Neuronal stem cell (in vitro differentiated cells): ENCODE results near the gene DIPK1C.

Experiments used
- DNase-seq: peaks from one replicate; pipeline ENCODE4 v3.0.0-alpha.2; 2013; ENCODE audit warnings: low spot score
- H2AFZ ChIP-seq: one replicate; pipeline ENCODE4 v1.6.1; 2013; ENCODE audit warnings: mild to moderate bottlenecking, low read length, inconsistent platforms
- H2AK5ac ChIP-seq: 2 replicates; pipeline ENCODE4 v1.6.1; 2013; ENCODE audit warnings: low read depth, mild to moderate bottlenecking, inconsistent platforms, low read length, moderate library complexity, mixed read lengths
- H2BK120ac ChIP-seq: 2 replicates; pipeline ENCODE4 v1.6.1; 2013; ENCODE audit warnings: low read depth, mild to moderate bottlenecking, inconsistent platforms, low read length, moderate library complexity, mixed read lengths
- H2BK12ac ChIP-seq: one replicate; pipeline ENCODE4 v1.6.1; 2013; ENCODE audit warnings: low read length, inconsistent platforms
- H2BK15ac ChIP-seq: 2 replicates; pipeline ENCODE4 v1.6.1; 2013; ENCODE audit warnings: mild to moderate bottlenecking, low read length, inconsistent platforms, mixed read lengths
- H2BK5ac ChIP-seq: one replicate; pipeline ENCODE4 v1.6.1; 2013; ENCODE audit warnings: inconsistent platforms, mild to moderate bottlenecking, low read length, moderate library complexity
- H3K14ac ChIP-seq: one replicate; pipeline ENCODE4 v1.6.1; 2013; ENCODE audit warnings: low read length, inconsistent platforms
- H3K18ac ChIP-seq: 2 replicates; pipeline ENCODE4 v1.6.1; 2013; ENCODE audit warnings: low read length, inconsistent platforms
- H3K23ac ChIP-seq: 2 replicates; pipeline ENCODE4 v1.6.1; 2013; ENCODE audit warnings: low read depth, mild to moderate bottlenecking, mixed read lengths, low read length, inconsistent platforms; ENCODE audit not compliant: poor library complexity
- H3K27ac ChIP-seq: replicated peaks from 3 replicates; pipeline ENCODE4 v1.5.1; 2013; ENCODE audit warnings: low read length, inconsistent platforms
- H3K27me3 ChIP-seq, 3 experiments: 2 replicates each; pipeline ENCODE4 v1.6.1; 2013; ENCODE audit warnings: low read length in 3 of 3, mild to moderate bottlenecking in 2 of 3, inconsistent platforms in 1 of 3, low read depth in 1 of 3, mixed read lengths in 1 of 3, moderate library complexity in 1 of 3; ENCODE audit not compliant: control insufficient read depth in 3 of 3, insufficient read depth in 3 of 3
- H3K36me3 ChIP-seq, 2 donors: replicated peaks in 1 of 2; 2 replicates each; pipeline ENCODE4 v1.6.1; 2013; ENCODE audit warnings: low read length in 2 of 2; ENCODE audit not compliant: control insufficient read depth in 2 of 2, insufficient read depth in 2 of 2
- H3K4ac ChIP-seq: 2 replicates; pipeline ENCODE4 v1.6.1; 2013; ENCODE audit warnings: inconsistent platforms, mild to moderate bottlenecking, low read length, moderate library complexity
- H3K4me1 ChIP-seq, 2 donors: 1 replicate in 1 of 2; 2 replicates in 1 of 2; pipeline ENCODE4 v1.6.1; 2013; ENCODE audit warnings: low read length in 2 of 2, low read depth in 1 of 2; ENCODE audit not compliant: control insufficient read depth in 2 of 2, insufficient read depth in 1 of 2
- H3K4me2 ChIP-seq: one replicate; pipeline ENCODE4 v1.6.1; 2013; ENCODE audit warnings: mild to moderate bottlenecking, low read length, inconsistent platforms; ENCODE audit not compliant: insufficient read depth, poor library complexity, severe bottlenecking
- H3K4me3 ChIP-seq, 2 donors: 2 replicates each; pipeline ENCODE4 v1.5.1; 2013; ENCODE audit warnings: low read length in 2 of 2, mild to moderate bottlenecking in 2 of 2, inconsistent platforms in 1 of 2, moderate library complexity in 1 of 2
- H3K79me1 ChIP-seq: one replicate; pipeline ENCODE4 v1.6.1; 2013; ENCODE audit warnings: low read depth, mild to moderate bottlenecking, inconsistent platforms, low read length, moderate library complexity
- H3K9ac ChIP-seq: one replicate; pipeline ENCODE4 v1.6.1; 2013; ENCODE audit warnings: mild to moderate bottlenecking, low read depth, low read length, inconsistent platforms; ENCODE audit not compliant: poor library complexity
- H3K9me3 ChIP-seq, 2 donors: replicated peaks in 1 of 2; 2 replicates each; pipeline versions ENCODE3 to v1.6.1; 2013; ENCODE audit warnings: low read length in 2 of 2, mild to moderate bottlenecking in 2 of 2, inconsistent platforms in 1 of 2, low read depth in 1 of 2, mixed read lengths in 1 of 2, moderate library complexity in 1 of 2; ENCODE audit not compliant: control insufficient read depth in 2 of 2, insufficient read depth in 1 of 2
- H4K8ac ChIP-seq: one replicate; pipeline ENCODE4 v1.6.1; 2013; ENCODE audit warnings: low read depth, mild to moderate bottlenecking, inconsistent platforms, low read length, moderate library complexity
- H4K91ac ChIP-seq: one replicate; pipeline ENCODE4 v1.6.1; 2013; ENCODE audit warnings: low read length, low read depth, mild to moderate bottlenecking, inconsistent platforms; ENCODE audit not compliant: poor library complexity
- WGBS, 2 donors: extraction: QIAGEN DNeasy Blood & Tissue Kit; methylation state at CpG; one replicate each; pipeline ENCODE4 v1.1.7; 2013; ENCODE audit warnings: missing lambda C conversion rate in 2 of 2, mixed read lengths in 1 of 2; ENCODE audit not compliant: insufficient read length in 2 of 2, insufficient replicate concordance in 1 of 2; ENCODE audit errors: extremely low coverage in 2 of 2; 5-methylcytosine and 5-hydroxymethylcytosine counted together

Gene DIPK1C

GRCh38 chr18:74479486-74480148 is 22.5 kb upstream of the DIPK1C start:
- H3K4me2 ChIP-seq: no peak overlapping the region
- no peak overlapping the region for H3K4ac ChIP-seq
- 100% methylated on average over 1 of the region's 16 CpGs; no CpG with 5 or more reads in 1 of the 2 donors for WGBS, 2 donors
- no peak overlapping the region for H2BK120ac ChIP-seq
- H4K91ac ChIP-seq: no peak overlapping the region
- H2BK5ac ChIP-seq: no peak overlapping the region
- H3K27me3 ChIP-seq: peaks cover 0 to 35% (median 0%) of the 10 kb centered on the region in 3 experiments
- no peak overlapping the region for H2BK12ac ChIP-seq
- H3K14ac ChIP-seq: no peak overlapping the region
- no peak overlapping the region for H3K4me3 ChIP-seq
- no peaks in the 10 kb centered on the region for H3K79me1 ChIP-seq
- no peak overlapping the region for H2AFZ ChIP-seq
- no peak overlapping the region for H2AK5ac ChIP-seq
- H3K23ac ChIP-seq: no peak overlapping the region
- no peaks in the 10 kb centered on the region for H3K9me3 ChIP-seq
- no peak overlapping the region for H2BK15ac ChIP-seq
- H4K8ac ChIP-seq: no peak overlapping the region
- no peak for DNase-seq
- no peak overlapping the region for H3K18ac ChIP-seq
- no peaks in the 10 kb centered on the region for H3K36me3 ChIP-seq
- no peaks in the 10 kb centered on the region for H3K4me1 ChIP-seq
- H3K27ac ChIP-seq: no peak overlapping the region
- no peak overlapping the region for H3K9ac ChIP-seq

GRCh38 chr18:74478880-74479279 is 21.8 kb upstream of the DIPK1C start:
- Histone ChIP-seq H3K18ac (no peak overlapping the region), H3K14ac (no peak overlapping the region), H2BK5ac (no peak overlapping the region), H4K91ac (no peak overlapping the region), H2AFZ (no peak overlapping the region), H2BK120ac (no peak overlapping the region), H3K9ac (no peak overlapping the region), H4K8ac (no peak overlapping the region), H3K9me3 (no peaks in the 10 kb centered on the region), H2BK15ac (no peak overlapping the region), H3K4me3 (no peak overlapping the region), H2BK12ac (no peak overlapping the region), H3K23ac (no peak overlapping the region), H3K4ac (no peak overlapping the region), H3K36me3 (no peaks in the 10 kb centered on the region), H3K79me1 (no peaks in the 10 kb centered on the region), H3K4me2 (no peak overlapping the region), H3K27ac (no peak overlapping the region), H2AK5ac (no peak overlapping the region), H3K27me3 (peaks cover 0 to 35% (median 0%) of the 10 kb centered on the region in 3 experiments), H3K4me1 (peaks cover 0 to 2% of the 10 kb centered on the region in 2 donors)
- no peak for DNase-seq
- no CpG with 5 or more reads among the region's 6 CpGs for WGBS, 2 donors

- no peak overlapping the region for H3K4me2 ChIP-seq
- no peak overlapping the region for H2AK5ac ChIP-seq
- H2BK5ac ChIP-seq: no peak overlapping the region
- H4K91ac ChIP-seq: no peak overlapping the region
- H2BK15ac ChIP-seq: no peak overlapping the region
- no CpG with 5 or more reads among the region's 7 CpGs for WGBS, 2 donors
- H3K23ac ChIP-seq: no peak overlapping the region
- H4K8ac ChIP-seq: no peak overlapping the region
- H3K27ac ChIP-seq: no peak overlapping the region
- no peak overlapping the region for H3K4ac ChIP-seq
- no peak overlapping the region for H3K18ac ChIP-seq
- no peak overlapping the region for H3K4me3 ChIP-seq
- no peaks in the 10 kb centered on the region for H3K9me3 ChIP-seq
- no peak overlapping the region for H2BK120ac ChIP-seq
- DNase-seq: no peak
- H3K4me1 ChIP-seq: peaks cover 0 to 3% of the 10 kb centered on the region in 2 donors
- no peaks in the 10 kb centered on the region for H3K79me1 ChIP-seq
- H3K14ac ChIP-seq: no peak overlapping the region
- H2AFZ ChIP-seq: no peak overlapping the region
- no peak overlapping the region for H2BK12ac ChIP-seq
- no peaks in the 10 kb centered on the region for H3K36me3 ChIP-seq
- no peak overlapping the region for H3K9ac ChIP-seq
- H3K27me3 ChIP-seq: peaks cover 0 to 35% (median 0%) of the 10 kb centered on the region in 3 experiments
Measured at GRCh38 chr18:74478316-74478715, 21.2 kb upstream of the DIPK1C start.

- Histone ChIP-seq H3K18ac (no peak overlapping the region), H3K4me2 (no peak overlapping the region), H3K4ac (no peak overlapping the region), H3K27ac (no peak overlapping the region), H3K23ac (no peak overlapping the region), H4K91ac (peak overlapping the region; percentile 54), H3K9ac (peak overlapping the region; percentile 7), H2AFZ (no peak overlapping the region), H3K14ac (no peak overlapping the region), H3K4me3 (no peak overlapping the region), H3K4me1 (peaks cover 0 to 5% of the 10 kb centered on the region in 2 donors), H3K79me1 (no peaks in the 10 kb centered on the region), H2BK5ac (no peak overlapping the region), H3K27me3 (peaks cover 0 to 35% (median 0%) of the 10 kb centered on the region in 3 experiments), H2BK120ac (no peak overlapping the region), H3K36me3 (no peaks in the 10 kb centered on the region), H2AK5ac (no peak overlapping the region), H2BK15ac (no peak overlapping the region), H4K8ac (no peak overlapping the region), H2BK12ac (no peak overlapping the region), H3K9me3 (no peaks in the 10 kb centered on the region)
- DNase-seq: no peak
- WGBS, 2 donors: no CpG with 5 or more reads among the region's 8 CpGs
Measured at GRCh38 chr18:74477771-74478170, 20.7 kb upstream of the DIPK1C start.
